GM23338 (cell line): ENCODE results near the gene DTX1.

ENCODE experiments used
- CTCF ChIP-seq, 2 experiments: fragments of 200-600 bp in 1 of 2; sonication (generic) in 1 of 2; conservative IDR thresholded peaks; 2 replicates each; pipeline versions ENCODE4 v1.5.1 to v1.6.1; 2016 to 2017; ENCODE audit warnings: antibody characterized with exemption in 2 of 2, low read depth in 2 of 2, mild to moderate bottlenecking in 2 of 2, moderate library complexity in 1 of 2
- EZH2phosphoT487 ChIP-seq: fragments of 200-600 bp; sonication (generic); IDR thresholded peaks from one replicate; pipeline ENCODE4 v1.8.1; 2018; ENCODE audit warnings: antibody characterized with exemption; ENCODE audit not compliant: unreplicated experiment

DNA sequence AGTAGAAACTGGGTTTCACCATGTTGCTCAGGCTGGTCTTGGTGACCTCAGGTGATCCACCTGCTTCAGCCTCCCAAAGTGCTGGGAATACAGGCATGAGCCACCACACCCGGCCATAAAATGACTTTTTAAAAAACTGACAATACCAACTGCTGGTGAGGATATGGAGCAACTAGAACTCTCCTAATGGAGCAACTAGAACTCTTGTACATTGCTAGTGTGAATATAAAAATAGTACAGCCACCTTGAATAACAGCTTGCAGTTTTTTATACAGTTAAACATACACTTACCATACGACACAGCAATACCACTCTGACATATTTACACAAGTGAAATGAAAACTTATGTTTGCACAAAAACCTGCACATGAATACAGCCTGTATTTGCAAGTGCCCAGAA, 90.5 kb downstream of the DTX1 start:
- TF ChIP-seq CTCF (conservative IDR thresholded peaks at IDR 0.05; ENCODE audit: low read depth in 2 of 2) (no peak), EZH2phosphoT487 (no peak)
